K562 (cell line): ENCODE results near the gene ZGLP1. TPM values are rescaled to one million over a fixed set of nuclear protein-coding genes. Genes with fewer than 3 reads are reported as not detected.

Experiments used
- BRD9 ChIP-seq: fragments of 450-650 bp; IDR thresholded peaks from 2 replicates; pipeline ENCODE4 v1.6.1; 2018; ENCODE audit warnings: low read depth; ENCODE audit not compliant: partially characterized antibody
- GATAD2A ChIP-seq: fragments of 450-650 bp; IDR thresholded peaks from 2 replicates; pipeline ENCODE4 v1.6.1; 2017
- GTF2A2 ChIP-seq: IDR thresholded peaks from 2 replicates; pipeline ENCODE4 v1.6.1; 2016; ENCODE audit warnings: mild to moderate bottlenecking, missing genetic modification characterization, missing compliant biosample characterization
- HNRNPLL ChIP-seq: fragments of 200-400 bp; formaldehyde crosslinking; IDR thresholded peaks from 2 replicates; pipeline ENCODE4 v1.6.1; 2017; ENCODE audit warnings: low read length, low read depth, mild to moderate bottlenecking; ENCODE audit not compliant: poor library complexity, severe bottlenecking
- PRMT5 ChIP-seq: sonication (generic); formaldehyde crosslinking; IDR thresholded peaks from 2 replicates; pipeline ENCODE4 v1.5.0; 2020; ENCODE audit warnings: missing genetic modification reagents
- WHSC1 ChIP-seq: IDR thresholded peaks from one replicate; pipeline ENCODE4 v1.6.1; 2012; ENCODE audit warnings: low read length, control low read depth, inconsistent platforms
- ZNF165 ChIP-seq: fragments of 250-450 bp; sonication (Bioruptor Pico); IDR thresholded peaks from 2 replicates; pipeline ENCODE4 v1.4.0; 2020; ENCODE audit warnings: borderline replicate concordance
- ZSCAN32 ChIP-seq: fragments of 450-650 bp; formaldehyde crosslinking; IDR thresholded peaks from 2 replicates; pipeline ENCODE4 v1.4.0; 2020; ENCODE audit warnings: mild to moderate bottlenecking, moderate library complexity
- polyA plus RNA-seq, 8 experiments: library from polyadenylated mRNA; depleted of rRNA in 4 of 8; stranded (reverse) in 5 of 8; unstranded in 3 of 8; fragments of >200 nt; fragmentation: Nextera tagmentation in 2 of 8; fragmentation: Illumina TruSeq in 1 of 8; extraction: Ambion mirVana in 2 of 8; extraction: Trizol in 1 of 8; gene quantifications; 2 replicates each; pipeline versions ENCODE4 v1.2.1 to v1.2.3, GENCODE V29; 2011 to 2014; ENCODE audit warnings: inconsistent platforms in 1 of 8, missing spikeins in 1 of 8
- total RNA-seq, 7 experiments: library from RNA; depleted of rRNA in 6 of 7; stranded (reverse); fragments of >200 nt in 6 of 7; fragmentation: Illumina TruSeq in 2 of 7; extraction: Trizol in 2 of 7; gene quantifications; 2 replicates each; pipeline versions ENCODE4 v1.2.1 to v1.2.3, GENCODE V29; 2011 to 2021; ENCODE audit warnings: low replicate concordance in 1 of 7
- TF ChIP-seq, protein P1 (sequence below): sonication (generic); formaldehyde crosslinking; IDR thresholded peaks from 2 replicates; pipeline ENCODE4 v1.8.0; 2022; ENCODE audit warnings: missing genetic modification reagents, mild to moderate bottlenecking, borderline replicate concordance
- TF ChIP-seq, protein P2 (sequence below): fragments of 450-650 bp; formaldehyde crosslinking; IDR thresholded peaks from 2 replicates; pipeline ENCODE4 v1.4.0; 2020; ENCODE audit warnings: mild to moderate bottlenecking, moderate library complexity
- TF ChIP-seq, protein P3 (sequence below): fragments of 250-450 bp; sonication (Bioruptor Pico); IDR thresholded peaks from 2 replicates; pipeline ENCODE4 v1.4.0; 2020; ENCODE audit warnings: mild to moderate bottlenecking, moderate library complexity

ZGLP1 gene
- total and polyA plus RNA-seq, 9 of the 15 experiments (the other 6 are each of a cell fraction or from before 2014, with no cell fraction given), result 0.24 to 4.5 (median 2.2) TPM

DNA sequence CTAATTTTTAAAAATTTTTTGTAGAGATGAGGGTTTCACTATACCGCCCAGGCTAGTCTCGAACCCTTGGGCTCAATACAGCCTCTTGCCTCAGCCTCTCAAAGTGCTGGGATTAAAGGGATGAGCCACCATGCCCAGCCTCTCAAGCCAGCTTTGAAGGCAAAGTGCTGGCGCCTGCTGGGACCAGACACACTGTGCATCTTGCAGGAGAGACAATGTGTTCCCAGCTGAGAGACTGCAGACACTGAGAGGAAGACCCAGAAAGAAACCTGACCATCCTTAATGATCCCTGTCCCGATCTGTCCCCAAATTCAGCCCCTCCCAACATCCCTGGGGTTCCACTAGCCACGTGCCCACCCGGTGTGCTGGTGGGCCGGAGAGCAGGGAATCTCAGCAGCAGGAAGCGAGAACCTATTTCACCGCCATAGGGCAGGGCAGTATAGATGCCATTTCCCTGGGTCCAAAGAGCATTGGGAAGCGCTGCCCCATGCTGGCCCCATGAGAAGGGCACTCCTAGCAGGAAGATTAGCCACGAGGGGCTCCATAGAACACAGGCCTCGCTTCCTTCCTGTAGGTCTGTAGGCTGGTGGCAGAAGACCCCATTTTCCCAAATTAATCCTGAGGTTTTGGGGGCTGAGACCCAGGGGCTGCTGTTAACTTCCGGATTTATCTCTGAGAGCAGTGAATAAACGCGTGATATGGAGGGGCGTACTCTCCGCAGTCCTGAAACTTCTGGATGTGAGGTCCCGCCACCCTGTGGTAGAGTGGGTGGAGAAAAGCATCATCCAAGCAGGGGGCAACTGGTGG is 22.7 kb upstream of the ZGLP1 start (continued):
- TF ChIP-seq, protein P1, sequence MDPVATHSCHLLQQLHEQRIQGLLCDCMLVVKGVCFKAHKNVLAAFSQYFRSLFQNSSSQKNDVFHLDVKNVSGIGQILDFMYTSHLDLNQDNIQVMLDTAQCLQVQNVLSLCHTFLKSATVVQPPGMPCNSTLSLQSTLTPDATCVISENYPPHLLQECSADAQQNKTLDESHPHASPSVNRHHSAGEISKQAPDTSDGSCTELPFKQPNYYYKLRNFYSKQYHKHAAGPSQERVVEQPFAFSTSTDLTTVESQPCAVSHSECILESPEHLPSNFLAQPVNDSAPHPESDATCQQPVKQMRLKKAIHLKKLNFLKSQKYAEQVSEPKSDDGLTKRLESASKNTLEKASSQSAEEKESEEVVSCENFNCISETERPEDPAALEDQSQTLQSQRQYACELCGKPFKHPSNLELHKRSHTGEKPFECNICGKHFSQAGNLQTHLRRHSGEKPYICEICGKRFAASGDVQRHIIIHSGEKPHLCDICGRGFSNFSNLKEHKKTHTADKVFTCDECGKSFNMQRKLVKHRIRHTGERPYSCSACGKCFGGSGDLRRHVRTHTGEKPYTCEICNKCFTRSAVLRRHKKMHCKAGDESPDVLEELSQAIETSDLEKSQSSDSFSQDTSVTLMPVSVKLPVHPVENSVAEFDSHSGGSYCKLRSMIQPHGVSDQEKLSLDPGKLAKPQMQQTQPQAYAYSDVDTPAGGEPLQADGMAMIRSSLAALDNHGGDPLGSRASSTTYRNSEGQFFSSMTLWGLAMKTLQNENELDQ (CRISPR knock-in tag), result no peak
- TF ChIP-seq, protein P2, sequence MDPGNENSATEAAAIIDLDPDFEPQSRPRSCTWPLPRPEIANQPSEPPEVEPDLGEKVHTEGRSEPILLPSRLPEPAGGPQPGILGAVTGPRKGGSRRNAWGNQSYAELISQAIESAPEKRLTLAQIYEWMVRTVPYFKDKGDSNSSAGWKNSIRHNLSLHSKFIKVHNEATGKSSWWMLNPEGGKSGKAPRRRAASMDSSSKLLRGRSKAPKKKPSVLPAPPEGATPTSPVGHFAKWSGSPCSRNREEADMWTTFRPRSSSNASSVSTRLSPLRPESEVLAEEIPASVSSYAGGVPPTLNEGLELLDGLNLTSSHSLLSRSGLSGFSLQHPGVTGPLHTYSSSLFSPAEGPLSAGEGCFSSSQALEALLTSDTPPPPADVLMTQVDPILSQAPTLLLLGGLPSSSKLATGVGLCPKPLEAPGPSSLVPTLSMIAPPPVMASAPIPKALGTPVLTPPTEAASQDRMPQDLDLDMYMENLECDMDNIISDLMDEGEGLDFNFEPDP (CRISPR knock-in tag), result no peak
- TF ChIP-seq ZNF165 (CRISPR knock-in tag) (no peak), WHSC1 (no peak), GTF2A2 (tag) (no peak), PRMT5 (CRISPR knock-in tag) (no peak), ZSCAN32 (CRISPR knock-in tag) (no peak), GATAD2A (no peak), HNRNPLL (no peak), BRD9 (no peak)
- TF ChIP-seq, protein P3, sequence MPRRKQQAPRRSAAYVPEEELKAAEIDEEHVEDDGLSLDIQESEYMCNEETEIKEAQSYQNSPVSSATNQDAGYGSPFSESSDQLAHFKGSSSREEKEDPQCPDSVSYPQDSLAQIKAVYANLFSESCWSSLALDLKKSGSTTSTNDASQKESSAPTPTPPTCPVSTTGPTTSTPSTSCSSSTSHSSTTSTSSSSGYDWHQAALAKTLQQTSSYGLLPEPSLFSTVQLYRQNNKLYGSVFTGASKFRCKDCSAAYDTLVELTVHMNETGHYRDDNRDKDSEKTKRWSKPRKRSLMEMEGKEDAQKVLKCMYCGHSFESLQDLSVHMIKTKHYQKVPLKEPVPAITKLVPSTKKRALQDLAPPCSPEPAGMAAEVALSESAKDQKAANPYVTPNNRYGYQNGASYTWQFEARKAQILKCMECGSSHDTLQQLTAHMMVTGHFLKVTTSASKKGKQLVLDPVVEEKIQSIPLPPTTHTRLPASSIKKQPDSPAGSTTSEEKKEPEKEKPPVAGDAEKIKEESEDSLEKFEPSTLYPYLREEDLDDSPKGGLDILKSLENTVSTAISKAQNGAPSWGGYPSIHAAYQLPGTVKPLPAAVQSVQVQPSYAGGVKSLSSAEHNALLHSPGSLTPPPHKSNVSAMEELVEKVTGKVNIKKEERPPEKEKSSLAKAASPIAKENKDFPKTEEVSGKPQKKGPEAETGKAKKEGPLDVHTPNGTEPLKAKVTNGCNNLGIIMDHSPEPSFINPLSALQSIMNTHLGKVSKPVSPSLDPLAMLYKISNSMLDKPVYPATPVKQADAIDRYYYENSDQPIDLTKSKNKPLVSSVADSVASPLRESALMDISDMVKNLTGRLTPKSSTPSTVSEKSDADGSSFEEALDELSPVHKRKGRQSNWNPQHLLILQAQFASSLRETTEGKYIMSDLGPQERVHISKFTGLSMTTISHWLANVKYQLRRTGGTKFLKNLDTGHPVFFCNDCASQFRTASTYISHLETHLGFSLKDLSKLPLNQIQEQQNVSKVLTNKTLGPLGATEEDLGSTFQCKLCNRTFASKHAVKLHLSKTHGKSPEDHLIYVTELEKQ (CRISPR knock-in tag), result no peak
- TF ChIP-seq, all 486 proteins: peak for 9
